ENCODE data around the gene CACNA1B.

CACNA1B gene

GRCh38 chr9:138095813-138096518 lies 218.4 kb downstream of the CACNA1B start:
- Histone ChIP-seq H3K27me3 (ENCODE audit: insufficient read depth, low read depth, severe bottlenecking) (no peaks in the 10 kb centered on the region), H3K4me3 (ENCODE audit: low read depth, low read length) (no peak overlapping the region), H3K27ac (no peak overlapping the region), H3K9me3 (ENCODE audit: severe bottlenecking) (no peaks in the 10 kb centered on the region), H3K36me3 (no peaks in the 10 kb centered on the region; the same call in 1 of the 2 replicates)
- no peak for TF ChIP-seq CTCF (IDR thresholded peaks at IDR 0.05; ENCODE audit: low read depth, low read length)
- no peak for DNase-seq

GRCh38 chr9:138096519-138096845 lies 218.9 kb downstream of the CACNA1B start:
- H3K36me3 ChIP-seq: no peaks in the 10 kb centered on the region; the same call in 1 of the 2 replicates
- TF ChIP-seq CTCF (IDR thresholded peaks at IDR 0.05; ENCODE audit: low read depth, low read length): no peak
- no peak for DNase-seq
- H3K4me3 ChIP-seq (ENCODE audit: low read depth, low read length): no peak overlapping the region
- H3K27ac ChIP-seq: no peak overlapping the region
- no peaks in the 10 kb centered on the region for H3K9me3 ChIP-seq (ENCODE audit: severe bottlenecking)
- no peaks in the 10 kb centered on the region for H3K27me3 ChIP-seq (ENCODE audit: insufficient read depth, low read depth, severe bottlenecking)

- no peaks in the 10 kb centered on the region for H3K9me3 ChIP-seq (ENCODE audit: severe bottlenecking)
- no peak for TF ChIP-seq CTCF (IDR thresholded peaks at IDR 0.05; ENCODE audit: low read depth, low read length)
- no peak overlapping the region for H3K4me3 ChIP-seq (ENCODE audit: low read depth, low read length)
- DNase-seq: no peak
- H3K27ac ChIP-seq: no peak overlapping the region
- H3K36me3 ChIP-seq: no peaks in the 10 kb centered on the region; the same call in 1 of the 2 replicates
- no peaks in the 10 kb centered on the region for H3K27me3 ChIP-seq (ENCODE audit: insufficient read depth, low read depth, severe bottlenecking)
These were observed 220.0 kb downstream of the CACNA1B start for GRCh38 chr9:138097501-138097991.

- Histone ChIP-seq H3K9me3 (ENCODE audit: severe bottlenecking) (no peaks in the 10 kb centered on the region), H3K27me3 (ENCODE audit: insufficient read depth, low read depth, severe bottlenecking) (no peaks in the 10 kb centered on the region), H3K27ac (no peak overlapping the region), H3K4me3 (ENCODE audit: low read depth, low read length) (no peak overlapping the region), H3K36me3 (no peaks in the 10 kb centered on the region; the same call in 1 of the 2 replicates)
- TF ChIP-seq CTCF (IDR thresholded peaks at IDR 0.05; ENCODE audit: low read depth, low read length): no peak
- DNase-seq: no peak
These were observed 220.7 kb downstream of the CACNA1B start for GRCh38 chr9:138098116-138098907.

GRCh38 chr9:138098908-138099791 lies 221.6 kb downstream of the CACNA1B start:
- DNase-seq: no peak
- no peak overlapping the region for H3K4me3 ChIP-seq (ENCODE audit: low read depth, low read length)
- no peak for TF ChIP-seq CTCF (IDR thresholded peaks at IDR 0.05; ENCODE audit: low read depth, low read length)
- no peak overlapping the region for H3K27ac ChIP-seq
- no peaks in the 10 kb centered on the region for H3K27me3 ChIP-seq (ENCODE audit: insufficient read depth, low read depth, severe bottlenecking)
- H3K9me3 ChIP-seq (ENCODE audit: severe bottlenecking): no peaks in the 10 kb centered on the region
- H3K36me3 ChIP-seq: no peaks in the 10 kb centered on the region; the same call in 1 of the 2 replicates
